H1 (cell line): ENCODE data around the gene WLS.

ENCODE experiments used
- CHD2 ChIP-seq: IDR thresholded peaks from 2 replicates; pipeline ENCODE4 v1.6.1; 2012; ENCODE audit warnings: low read length, improper control_type of control experiment
- CTCF ChIP-seq, 3 experiments: IDR thresholded peaks; 1 replicate in 2 of 3; 2 replicates in 1 of 3; pipeline versions ENCODE4 v1.5.1 to v1.6.1; 2011; ENCODE audit warnings: low read length in 3 of 3, mild to moderate bottlenecking in 3 of 3, inconsistent platforms in 2 of 3, low read depth in 1 of 3, moderate library complexity in 1 of 3; ENCODE audit not compliant: insufficient read depth in 1 of 3; ENCODE audit errors: control extremely low read depth in 1 of 3
- EZH2 ChIP-seq: fragments of 200-600 bp; sonication (generic); IDR thresholded peaks from 2 replicates; pipeline ENCODE4 v1.7.1; 2012; ENCODE audit warnings: low read depth, mild to moderate bottlenecking, moderate library complexity, low read length, inconsistent platforms; ENCODE audit not compliant: severe bottlenecking
- POLR2A ChIP-seq, 2 experiments: IDR thresholded peaks; 1 replicate in 1 of 2; 2 replicates in 1 of 2; pipeline ENCODE4 v1.6.1; 2011; ENCODE audit warnings: low read depth in 2 of 2, low read length in 2 of 2, mild to moderate bottlenecking in 2 of 2; ENCODE audit errors: control extremely low read depth in 1 of 2
- SUZ12 ChIP-seq: fragments of 200-600 bp; sonication (generic); IDR thresholded peaks from 2 replicates; pipeline ENCODE4 v1.6.1; 2012; ENCODE audit warnings: mild to moderate bottlenecking, inconsistent platforms, low read length, moderate library complexity, mixed read lengths

- TF ChIP-seq POLR2A (IDR thresholded peaks at IDR 0.05; ENCODE audit: control extremely low read depth in 1 of 2, low read depth in 2 of 2, low read length in 2 of 2): no peak
- no peak for TF ChIP-seq EZH2
- no peak for TF ChIP-seq CHD2
- no peak for TF ChIP-seq CTCF (IDR thresholded peaks at IDR 0.05; ENCODE audit: control extremely low read depth in 1 of 3, insufficient read depth in 1 of 3, low read depth in 1 of 3, low read length in 3 of 3)
- TF ChIP-seq SUZ12: no peak
Observed at GRCh38 chr1:68210829-68211228, 21.5 kb downstream of the WLS start.
